ACHN (cell line): ENCODE results near the gene CD81.
A peak's percentile ranks its signal among the peaks of the same experiment; 100 is the strongest.

ENCODE experiments used
- DNase-seq: peaks from one replicate; pipeline ENCODE4 v3.0.0-alpha.2; 2015
- in situ Hi-C: cut with HindIII; loops from 2 replicates; pipeline ENCODE4 v1.10.0; 2017; ENCODE audit warnings: low sequenced_read_pairs, low pct_ligation_motif_present, low pct_unique_long_range_greater_than_20kb

The CD81 gene

GRCh38 chr11:2442589-2442988 lies 65.5 kb downstream of the CD81 start:
- in situ Hi-C loops, result no loop called here
- no peak for DNase-seq

- no peak for DNase-seq
- in situ Hi-C loops, result no loop called here
These were observed 66.3 kb downstream of the CD81 start for GRCh38 chr11:2443406-2443805.

GRCh38 chr11:2443881-2444820 lies 67.0 kb downstream of the CD81 start, which contains the start of gene TRPM5:
Gene TRPM5, minus strand, starts transcription at chr11:2444514. Its CDS starts 21,478 bp downstream, at chr11:2423036.
- in situ Hi-C loops, result no loop called here
- no peak for DNase-seq

GRCh38 chr11:2444821-2445745 lies 68.0 kb downstream of the CD81 start, which contains the start of gene KCNQ1:
Gene KCNQ1, plus strand, starts transcription at chr11:2445008. Its CDS starts 91 bp downstream, at chr11:2445099.
- peak; percentile 47 for DNase-seq
- in situ Hi-C loops, result no loop called here

- DNase-seq, result no peak
- in situ Hi-C loops, result no loop called here
These were observed 68.8 kb downstream of the CD81 start for GRCh38 chr11:2445746-2446551.

- no peak for DNase-seq
- in situ Hi-C loops, result no loop called here
These were observed 69.6 kb downstream of the CD81 start for GRCh38 chr11:2446590-2447252.
